ENCODE results near the gene LRIT3.
A peak's percentile ranks its signal among the peaks of the same experiment; 100 is the strongest.

Gene LRIT3

DNA sequence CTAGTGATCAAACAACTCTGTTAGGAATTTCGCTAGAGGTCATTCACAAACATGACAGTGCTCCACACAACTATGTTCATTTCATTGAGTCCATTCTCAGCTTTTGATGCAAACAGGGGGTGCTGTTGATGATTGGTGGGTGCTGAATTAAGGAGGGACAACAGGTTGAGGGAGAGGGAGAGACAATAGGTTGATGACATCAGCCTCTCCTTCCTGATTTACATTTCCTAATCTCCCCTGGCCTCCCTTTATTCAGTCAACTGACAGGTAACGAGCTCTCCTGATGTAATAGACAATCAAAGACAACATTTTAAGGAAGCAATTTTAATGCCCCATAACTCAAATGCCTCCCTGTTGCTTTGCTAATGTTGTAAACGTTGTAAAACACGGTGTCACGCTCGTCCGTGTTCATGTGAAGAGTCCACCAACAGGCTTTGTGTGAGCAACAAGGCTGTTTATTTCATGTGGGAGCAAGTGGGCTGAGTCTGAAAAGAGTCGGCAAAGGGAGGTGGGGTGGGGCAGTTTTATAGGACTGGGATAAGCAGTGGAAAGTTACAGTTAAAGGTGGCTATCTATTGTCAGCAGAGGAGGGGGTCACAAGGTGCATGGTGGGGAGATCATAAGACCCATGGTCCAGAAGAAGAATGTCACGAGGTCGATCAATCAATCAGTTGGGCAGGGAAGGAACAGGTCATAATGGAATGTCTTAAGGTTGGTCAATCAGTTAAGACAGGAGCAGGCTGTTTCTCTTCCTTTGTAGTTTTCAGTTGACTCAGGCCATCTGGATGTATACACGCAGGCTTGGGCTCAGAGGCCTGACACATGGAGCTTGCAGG, 37.1 kb upstream of the LRIT3 start:
- DNase-seq (ENCODE audit: low read depth): no peak
- TF ChIP-seq, protein P1, sequence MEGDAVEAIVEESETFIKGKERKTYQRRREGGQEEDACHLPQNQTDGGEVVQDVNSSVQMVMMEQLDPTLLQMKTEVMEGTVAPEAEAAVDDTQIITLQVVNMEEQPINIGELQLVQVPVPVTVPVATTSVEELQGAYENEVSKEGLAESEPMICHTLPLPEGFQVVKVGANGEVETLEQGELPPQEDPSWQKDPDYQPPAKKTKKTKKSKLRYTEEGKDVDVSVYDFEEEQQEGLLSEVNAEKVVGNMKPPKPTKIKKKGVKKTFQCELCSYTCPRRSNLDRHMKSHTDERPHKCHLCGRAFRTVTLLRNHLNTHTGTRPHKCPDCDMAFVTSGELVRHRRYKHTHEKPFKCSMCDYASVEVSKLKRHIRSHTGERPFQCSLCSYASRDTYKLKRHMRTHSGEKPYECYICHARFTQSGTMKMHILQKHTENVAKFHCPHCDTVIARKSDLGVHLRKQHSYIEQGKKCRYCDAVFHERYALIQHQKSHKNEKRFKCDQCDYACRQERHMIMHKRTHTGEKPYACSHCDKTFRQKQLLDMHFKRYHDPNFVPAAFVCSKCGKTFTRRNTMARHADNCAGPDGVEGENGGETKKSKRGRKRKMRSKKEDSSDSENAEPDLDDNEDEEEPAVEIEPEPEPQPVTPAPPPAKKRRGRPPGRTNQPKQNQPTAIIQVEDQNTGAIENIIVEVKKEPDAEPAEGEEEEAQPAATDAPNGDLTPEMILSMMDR (IDR thresholded peaks at IDR 0.05; ENCODE audit: low read depth, low read length, missing control alignments): no peak
- H3K4me3 ChIP-seq (ENCODE audit: low read depth, low read length): no peak overlapping the region

DNA sequence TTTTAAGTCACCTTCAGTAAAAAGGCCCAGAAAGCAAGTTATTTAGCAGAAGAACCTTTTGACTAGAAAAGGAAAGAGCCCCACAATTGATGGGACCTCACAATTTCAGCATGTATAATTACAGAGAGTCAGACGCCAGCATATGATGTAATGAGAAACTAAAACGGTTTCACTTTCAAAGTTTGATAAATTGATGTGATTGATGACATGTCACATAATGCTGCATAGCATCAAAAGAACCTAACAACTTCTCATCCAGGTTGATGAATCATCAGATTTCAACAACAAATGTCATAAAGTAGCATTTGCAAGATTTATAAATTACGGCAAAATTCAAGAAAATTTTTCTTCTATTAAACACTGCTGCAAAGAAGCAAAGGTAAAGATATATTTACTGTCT, 36.2 kb upstream of the LRIT3 start:
- H3K4me3 ChIP-seq (ENCODE audit: low read depth, low read length): no peak overlapping the region
- no peak for DNase-seq (ENCODE audit: low read depth)
- TF ChIP-seq, protein P1 (IDR thresholded peaks at IDR 0.05; ENCODE audit: low read depth, low read length, missing control alignments): no peak

DNA sequence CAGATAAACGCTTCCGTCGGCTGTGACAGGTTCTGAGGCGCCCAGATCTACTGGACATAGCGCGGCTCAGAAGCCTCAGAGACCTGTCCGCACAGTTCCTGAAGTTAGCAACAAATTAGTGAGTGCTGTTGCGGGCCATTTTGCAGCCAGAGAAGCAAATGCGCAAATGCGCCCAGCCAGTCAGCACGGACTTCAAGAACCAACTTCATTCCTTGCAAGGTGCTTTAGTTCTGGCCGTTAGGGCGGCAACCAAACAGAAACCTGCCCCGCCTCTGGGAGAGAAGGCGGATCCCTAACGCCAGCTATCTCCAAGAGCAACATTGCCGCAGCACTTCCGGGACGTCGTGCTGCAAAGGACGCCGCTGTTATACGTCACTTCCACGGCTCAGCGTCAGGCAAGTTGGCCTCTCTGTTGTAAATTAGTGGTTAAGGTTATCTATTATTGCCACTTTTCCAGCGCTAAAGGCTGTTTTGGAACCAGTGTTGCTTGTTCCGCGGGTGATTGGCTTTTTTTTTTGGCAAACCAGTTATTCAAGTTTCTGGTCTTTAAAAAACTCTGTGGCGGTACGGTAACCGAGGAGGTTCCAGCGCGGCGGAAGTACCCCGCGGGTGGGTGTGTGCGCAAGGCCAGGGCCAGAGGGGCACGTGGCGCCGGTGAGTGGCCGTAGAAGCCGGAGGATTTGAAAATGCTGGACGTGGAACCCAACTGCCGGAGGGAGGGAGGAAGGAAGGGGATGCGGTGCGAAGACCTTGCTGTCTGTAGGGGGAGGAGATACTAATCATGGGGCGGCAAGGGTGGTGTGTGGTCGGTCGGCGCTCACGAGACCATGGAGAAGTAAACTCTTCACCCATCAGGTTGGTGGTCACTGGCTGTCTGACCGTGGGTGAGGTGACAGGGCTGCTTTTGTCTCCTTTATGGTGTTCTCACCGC, 32.5 kb upstream of the LRIT3 start, which contains the start of gene GAR1:
Gene GAR1 (plus strand): TSS at position 612 of the 931 bp plus-strand sequence. CDS start 403 bp downstream, outside the sequence.
- TF ChIP-seq, protein P1 (IDR thresholded peaks at IDR 0.05; ENCODE audit: low read depth, low read length, missing control alignments): no peak
- H3K4me3 ChIP-seq (ENCODE audit: low read depth, low read length): peak within 1 kb of the TSS; percentile 100
- peak; percentile 86 for DNase-seq (ENCODE audit: low read depth)

DNA sequence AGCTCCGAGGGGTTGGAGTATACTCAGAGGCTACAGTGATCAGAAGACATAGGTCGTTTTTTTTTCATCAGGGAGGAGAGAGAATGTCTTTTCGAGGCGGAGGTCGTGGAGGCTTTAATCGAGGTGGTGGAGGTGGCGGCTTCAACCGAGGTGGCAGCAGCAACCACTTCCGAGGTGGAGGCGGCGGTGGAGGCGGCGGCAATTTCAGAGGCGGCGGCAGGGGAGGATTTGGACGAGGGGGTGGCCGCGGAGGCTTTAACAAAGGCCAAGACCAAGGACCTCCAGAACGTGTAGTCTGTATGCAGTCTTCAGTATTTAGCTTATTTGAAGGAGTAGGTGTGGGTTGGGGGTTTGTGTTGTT, 31.8 kb upstream of the LRIT3 start:
- TF ChIP-seq, protein P1 (IDR thresholded peaks at IDR 0.05; ENCODE audit: low read depth, low read length, missing control alignments): no peak
- peak overlapping the region; percentile 100 for H3K4me3 ChIP-seq (ENCODE audit: low read depth, low read length)
- DNase-seq (ENCODE audit: low read depth): no peak

DNA sequence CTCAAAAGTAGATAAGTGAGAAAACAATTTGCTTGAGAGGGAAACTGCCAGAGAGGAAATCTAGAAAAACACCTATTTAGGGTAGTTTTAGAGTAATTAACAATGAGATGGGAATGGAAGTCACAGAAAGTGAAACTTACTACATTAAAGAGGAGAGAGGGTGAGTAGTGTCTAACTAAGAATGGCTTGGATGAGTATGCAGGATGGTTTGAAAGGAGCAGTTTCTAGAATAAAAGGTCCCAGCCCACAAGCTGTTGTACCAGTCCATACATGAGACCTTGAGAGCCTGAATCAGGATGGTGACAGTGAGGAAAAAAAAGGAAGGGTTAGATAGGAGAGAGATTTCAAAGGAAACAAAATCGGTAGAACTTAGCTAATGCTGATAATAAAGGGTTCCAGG, 31.0 kb upstream of the LRIT3 start:
- no peak for DNase-seq (ENCODE audit: low read depth)
- TF ChIP-seq, protein P1 (IDR thresholded peaks at IDR 0.05; ENCODE audit: low read depth, low read length, missing control alignments): no peak
- H3K4me3 ChIP-seq (ENCODE audit: low read depth, low read length): peak overlapping the region; percentile 100; the same call in 1 of the 2 replicates

DNA sequence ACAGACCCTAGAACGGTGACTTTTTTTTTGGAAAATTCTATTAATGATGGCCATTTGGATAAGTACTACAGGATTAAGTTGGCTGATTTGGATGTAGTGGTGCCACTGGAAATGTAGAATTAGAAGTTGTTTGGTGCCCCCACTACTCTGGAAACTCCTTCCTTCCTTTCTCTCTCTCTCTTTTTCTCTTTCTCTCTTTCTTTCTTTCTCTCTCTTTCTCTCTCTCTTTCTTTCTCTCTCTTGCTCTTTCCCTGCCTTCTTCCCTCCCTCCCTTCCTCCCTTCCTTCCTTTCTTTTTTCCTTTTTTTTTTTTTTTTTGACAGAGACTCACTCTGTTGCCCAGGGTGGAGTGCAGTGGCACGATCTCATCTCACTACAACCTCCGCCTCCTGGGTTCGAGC, 29.6 kb upstream of the LRIT3 start:
- no peak overlapping the region for H3K4me3 ChIP-seq (ENCODE audit: low read depth, low read length)
- TF ChIP-seq, protein P1 (IDR thresholded peaks at IDR 0.05; ENCODE audit: low read depth, low read length, missing control alignments): no peak
- DNase-seq (ENCODE audit: low read depth): no peak
